ENCODE data around the gene ZNF644.

Gene ZNF644

GRCh38 chr1:90959352-90960206, 62.3 kb downstream of the ZNF644 start:
- in situ Hi-C loops (cut with MboI; ENCODE audit: low pct_unique_long_range_greater_than_20kb, low sequenced_read_pairs, unreplicated experiment) = loop anchor here (25.0 kb wide), 1 partner anchor 222 kb away; no protein-coding TSS in a partner anchor
- peak; percentile 12 for DNase-seq (ENCODE audit: low spot score)
- TF ChIP-seq CTCF (IDR thresholded peaks at IDR 0.05; ENCODE audit: extremely low read depth, insufficient read depth, missing control alignments) = no peak

DNA sequence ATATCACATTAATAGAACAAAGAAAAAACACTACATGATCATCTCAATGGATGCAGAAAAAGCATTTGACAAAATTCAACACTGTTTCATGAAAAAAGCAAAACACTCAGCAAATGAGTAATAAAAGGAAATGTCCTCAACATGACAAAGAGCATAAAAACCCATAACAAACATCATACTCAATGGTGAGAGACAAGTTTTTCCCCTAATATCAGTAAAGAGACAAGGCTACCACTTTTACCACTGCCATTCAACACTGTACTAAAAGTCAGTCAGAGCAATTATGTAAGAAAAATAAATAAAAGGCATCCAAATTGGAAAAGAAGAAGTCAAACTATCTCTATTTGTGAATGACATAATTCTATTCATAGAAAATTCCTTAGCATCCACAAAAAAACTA, 64.3 kb downstream of the ZNF644 start:
- no peak for DNase-seq (ENCODE audit: low spot score)
- in situ Hi-C loops (cut with MboI; ENCODE audit: low pct_unique_long_range_greater_than_20kb, low sequenced_read_pairs, unreplicated experiment) = loop anchor here (25.0 kb wide), 1 partner anchor 220 kb away; no protein-coding TSS in a partner anchor
- TF ChIP-seq CTCF (IDR thresholded peaks at IDR 0.05; ENCODE audit: extremely low read depth, insufficient read depth, missing control alignments) = no peak

GRCh38 chr1:90955769-90956168, 66.1 kb downstream of the ZNF644 start:
- in situ Hi-C loops (cut with MboI; ENCODE audit: low pct_unique_long_range_greater_than_20kb, low sequenced_read_pairs, unreplicated experiment) = loop anchor here (25.0 kb wide), 1 partner anchor 218 kb away; no protein-coding TSS in a partner anchor
- no peak for DNase-seq (ENCODE audit: low spot score)
- no peak for TF ChIP-seq CTCF (IDR thresholded peaks at IDR 0.05; ENCODE audit: extremely low read depth, insufficient read depth, missing control alignments)

- no peak for TF ChIP-seq CTCF (IDR thresholded peaks at IDR 0.05; ENCODE audit: extremely low read depth, insufficient read depth, missing control alignments)
- in situ Hi-C loops (cut with MboI; ENCODE audit: low pct_unique_long_range_greater_than_20kb, low sequenced_read_pairs, unreplicated experiment) = loop anchor here (25.0 kb wide), 1 partner anchor 216 kb away; no protein-coding TSS in a partner anchor
- no peak for DNase-seq (ENCODE audit: low spot score)
Observed at GRCh38 chr1:90952906-90953305, 68.9 kb downstream of the ZNF644 start.

DNA sequence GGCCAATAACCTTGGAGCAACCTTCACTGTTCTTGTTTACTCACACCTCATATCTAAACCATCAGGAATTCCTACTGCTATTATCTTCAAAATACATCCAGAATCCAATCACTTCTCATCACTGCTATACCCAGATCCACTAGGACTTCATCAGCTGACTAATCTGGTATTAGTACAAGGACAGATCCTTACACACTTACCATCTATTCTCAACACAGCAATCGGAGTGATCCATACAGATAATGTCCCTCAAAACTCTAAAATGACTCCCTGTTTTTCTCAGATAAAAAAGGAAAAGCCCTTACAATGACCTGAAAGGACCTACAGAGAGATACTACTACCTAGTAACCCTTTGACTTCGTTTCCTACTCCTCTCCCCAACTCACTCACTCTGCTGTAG, 70.8 kb downstream of the ZNF644 start:
- DNase-seq (ENCODE audit: low spot score) = no peak
- TF ChIP-seq CTCF (IDR thresholded peaks at IDR 0.05; ENCODE audit: extremely low read depth, insufficient read depth, missing control alignments) = no peak
- in situ Hi-C loops (cut with MboI; ENCODE audit: low pct_unique_long_range_greater_than_20kb, low sequenced_read_pairs, unreplicated experiment) = loop anchor here (25.0 kb wide), 1 partner anchor 214 kb away; no protein-coding TSS in a partner anchor

GRCh38 chr1:90948301-90948700, 73.5 kb downstream of the ZNF644 start:
- DNase-seq (ENCODE audit: low spot score) = no peak
- TF ChIP-seq CTCF (IDR thresholded peaks at IDR 0.05; ENCODE audit: extremely low read depth, insufficient read depth, missing control alignments) = no peak
- in situ Hi-C loops (cut with MboI; ENCODE audit: low pct_unique_long_range_greater_than_20kb, low sequenced_read_pairs, unreplicated experiment) = no loop called here
